Uterus (tissue), 4 donors: ENCODE data around the gene ECE2. TPM values are rescaled to one million over a fixed set of nuclear protein-coding genes. Genes with fewer than 3 reads are reported as not detected.
A peak's percentile ranks its signal among the peaks of the same experiment; 100 is the strongest.
"Not testable (repeated sequence)": the region's sequence is repeated elsewhere in the genome, so short reads cannot be mapped to it uniquely, and the experiment has no call there.

ENCODE experiments used
- DNase-seq, 2 donors: peaks; one replicate each; pipeline ENCODE4 v3.0.0-alpha.2; 2019 to 2020
- H3K27ac ChIP-seq, 2 donors: fragments of 200-600 bp; sonication (generic); 1 replicate in 1 of 2; 2 replicates in 1 of 2; pipeline ENCODE4 v1.5.1; 2016 to 2018
- H3K27me3 ChIP-seq, 2 donors: fragments of 200-600 bp; sonication (generic); one replicate each; pipeline ENCODE4 v1.5.1; 2018 to 2019; ENCODE audit warnings: control low read depth in 1 of 2
- H3K36me3 ChIP-seq, 2 donors: fragments of 200-600 bp; sonication (generic); one replicate each; pipeline ENCODE4 v1.5.1; 2019; ENCODE audit warnings: control low read depth in 1 of 2
- H3K4me1 ChIP-seq, 2 donors: fragments of 200-600 bp; sonication (generic); one replicate each; pipeline ENCODE4 v1.5.1; 2018 to 2019; ENCODE audit warnings: control low read depth in 1 of 2
- H3K4me3 ChIP-seq, 2 donors: fragments of 200-600 bp; sonication (generic); 1 replicate in 1 of 2; 2 replicates in 1 of 2; pipeline ENCODE4 v1.5.1; 2018 to 2019; ENCODE audit warnings: mild to moderate bottlenecking in 1 of 2
- H3K9me3 ChIP-seq, 2 donors: fragments of 200-600 bp; sonication (generic); one replicate each; pipeline ENCODE4 v1.5.1; 2019; ENCODE audit warnings: control low read depth in 1 of 2
- CTCF ChIP-seq, 4 experiments: fragments of 200-600 bp in 2 of 4; fragments of 450-650 bp in 2 of 4; sonication (generic) in 2 of 4; IDR thresholded peaks; one replicate each; pipeline ENCODE4 v1.5.1; 2016 to 2019; ENCODE audit warnings: antibody characterized with exemption in 4 of 4, mild to moderate bottlenecking in 2 of 4, moderate library complexity in 1 of 4
- POLR2A ChIP-seq, 2 donors: fragments of 450-650 bp; IDR thresholded peaks; one replicate each; pipeline ENCODE4 v1.6.1; 2016; ENCODE audit warnings: antibody characterized with exemption in 2 of 2, mild to moderate bottlenecking in 1 of 2, moderate library complexity in 1 of 2
- intact Hi-C: fragments of 100-400 bp; cut with DNase I; formaldehyde crosslinking; loops from one replicate; pipeline ENCODE4 v1.15.1; 2023; ENCODE audit warnings: low total_unique reads
- total RNA-seq, 4 donors: library from RNA; depleted of rRNA in 3 of 4; stranded (reverse); fragments of >200 nt in 3 of 4; gene quantifications; one replicate each; pipeline versions ENCODE4 v1.1.0 to v1.2.4, GENCODE V29; 2014 to 2023
- donor health status: DM: yes; HTN: yes; CAD: no.

The ECE2 gene
- total RNA-seq, 4 donors from 2014 or later: not detected

DNA sequence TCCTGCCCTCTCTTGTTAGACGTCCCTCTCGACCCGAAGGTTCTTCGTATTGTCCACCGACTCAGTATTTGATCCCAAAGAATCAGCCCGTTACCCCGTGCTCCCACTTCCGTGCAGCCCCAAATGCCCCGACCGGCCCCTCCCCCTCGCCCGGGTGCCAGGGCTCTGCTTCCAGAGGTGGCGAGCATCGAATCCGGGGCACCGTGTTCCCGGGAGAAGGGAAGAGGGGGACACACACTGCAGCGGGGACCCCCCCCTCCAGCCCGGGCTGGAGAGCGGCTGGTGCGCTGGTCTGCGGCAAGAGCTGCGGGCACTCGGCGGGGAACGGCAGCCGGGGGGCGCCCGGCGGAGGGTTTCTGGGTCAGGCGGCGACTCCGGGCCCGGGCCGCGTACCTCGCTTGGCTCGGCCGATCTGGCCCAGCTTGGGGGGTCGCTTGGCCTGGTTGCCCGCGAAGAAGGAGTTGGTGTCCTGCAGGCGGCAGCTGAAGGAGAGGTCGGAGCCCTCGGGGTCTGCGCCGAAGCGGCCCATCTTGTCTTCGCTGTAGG is 15.0 kb upstream of the ECE2 start:
- intact Hi-C loops: no loop called here
- Histone ChIP-seq H3K27ac (no peak overlapping the region), H3K27me3 (peaks cover 27% of the 10 kb centered on the region in 2 donors), H3K36me3 (no peaks in the 10 kb centered on the region), H3K4me1 (peaks cover 0 to 24% of the 10 kb centered on the region in 2 donors), H3K4me3 (peak overlapping the region in 1 of 2 donors; percentile 20), H3K9me3 (no peaks in the 10 kb centered on the region)
- no peak for DNase-seq
- TF ChIP-seq POLR2A (IDR thresholded peaks at IDR 0.05) (no peak), CTCF (IDR thresholded peaks at IDR 0.05) (no peak)

GRCh38 chr3:184261270-184261853 is 14.5 kb upstream of the ECE2 start, which contains the start of gene CAMK2N2:
CAMK2N2 (minus strand) TSS chr3:184261553; CDS start chr3:184261285, 268 bp downstream.
- H3K27me3 ChIP-seq: peaks cover 27% of the 10 kb centered on the region in 2 donors
- DNase-seq: no peak
- H3K9me3 ChIP-seq: no peaks in the 10 kb centered on the region
- TF ChIP-seq POLR2A (IDR thresholded peaks at IDR 0.05): no peak
- no peak for TF ChIP-seq CTCF (IDR thresholded peaks at IDR 0.05)
- intact Hi-C loops: no loop called here
- H3K4me1 ChIP-seq: peaks cover 0 to 24% of the 10 kb centered on the region in 2 donors
- H3K27ac ChIP-seq: no peak within 1 kb of the TSS
- peak within 1 kb of the TSS; percentile 20 to 24 for H3K4me3 ChIP-seq
- H3K36me3 ChIP-seq: no peaks in the 10 kb centered on the region

GRCh38 chr3:184261854-184262763 is 13.7 kb upstream of the ECE2 start:
- H3K36me3 ChIP-seq: no peaks in the 10 kb centered on the region
- peaks cover 27% of the 10 kb centered on the region in 2 donors for H3K27me3 ChIP-seq
- no peak overlapping the region for H3K27ac ChIP-seq
- H3K4me3 ChIP-seq: peak overlapping the region; percentile 20 to 24
- peaks cover 0 to 24% of the 10 kb centered on the region in 2 donors for H3K4me1 ChIP-seq
- TF ChIP-seq POLR2A (IDR thresholded peaks at IDR 0.05) (no peak), CTCF (IDR thresholded peaks at IDR 0.05) (no peak)
- intact Hi-C loops: no loop called here
- DNase-seq: no peak
- no peaks in the 10 kb centered on the region for H3K9me3 ChIP-seq

GRCh38 chr3:184262764-184263179 is 13.1 kb upstream of the ECE2 start:
- Histone ChIP-seq H3K4me1 (peaks cover 0 to 24% of the 10 kb centered on the region in 2 donors), H3K36me3 (no peaks in the 10 kb centered on the region), H3K27ac (no peak overlapping the region), H3K4me3 (no peak overlapping the region), H3K9me3 (no peaks in the 10 kb centered on the region), H3K27me3 (peaks cover 27% of the 10 kb centered on the region in 2 donors)
- no peak for TF ChIP-seq POLR2A (IDR thresholded peaks at IDR 0.05)
- no peak for TF ChIP-seq CTCF (IDR thresholded peaks at IDR 0.05)
- intact Hi-C loops: loop anchor here (1.0 kb wide), 1 partner anchor 28 kb away; no protein-coding TSS in a partner anchor
- no peak for DNase-seq

DNA sequence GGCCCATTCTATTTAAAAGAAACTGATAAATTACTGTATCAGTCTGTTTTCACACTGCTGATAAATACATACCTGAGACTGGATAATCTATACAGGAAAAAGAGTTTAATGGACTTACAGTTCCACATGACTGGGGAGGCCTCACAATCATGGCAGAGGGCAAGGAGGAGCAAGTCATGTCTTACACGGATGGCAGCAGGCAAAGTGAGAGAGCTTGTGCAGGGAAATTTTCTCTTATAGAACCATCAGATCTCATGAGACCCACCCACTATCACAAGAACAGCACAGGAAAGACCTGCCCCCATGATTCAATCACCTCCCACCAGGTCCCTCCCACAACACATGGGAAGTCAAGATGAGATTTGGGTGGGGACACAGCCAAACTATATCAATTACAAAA is 8.6 kb upstream of the ECE2 start:
- peaks cover 9 to 22% of the 10 kb centered on the region in 2 donors for H3K27me3 ChIP-seq
- H3K4me1 ChIP-seq, H3K4me3 ChIP-seq, H3K9me3 ChIP-seq, H3K27ac ChIP-seq, DNase-seq, intact Hi-C loops, H3K36me3 ChIP-seq: not testable (repeated sequence)
